HUES64 (cell line): ENCODE results near the gene USP48.
A peak's percentile ranks its signal among the peaks of the same experiment; 100 is the strongest.

ENCODE experiments used
- H3K27ac ChIP-seq: 2 replicates; pipeline ENCODE4 v1.7.0; 2013; ENCODE audit warnings: low read depth, low read length, inconsistent platforms
- H3K27me3 ChIP-seq: 2 replicates; pipeline ENCODE4 v1.6.1; 2013; ENCODE audit warnings: mild to moderate bottlenecking, low read length; ENCODE audit not compliant: insufficient read depth
- H3K36me3 ChIP-seq: 2 replicates; pipeline ENCODE4 v1.6.1; 2013; ENCODE audit warnings: mild to moderate bottlenecking, low read length; ENCODE audit not compliant: insufficient read depth
- H3K4me1 ChIP-seq: 2 replicates; pipeline ENCODE4 v1.6.1; 2013; ENCODE audit warnings: mild to moderate bottlenecking, low read length, moderate library complexity; ENCODE audit not compliant: insufficient read depth
- H3K4me3 ChIP-seq: 2 replicates; pipeline ENCODE4 v1.5.1; 2013; ENCODE audit warnings: mild to moderate bottlenecking, low read length, moderate library complexity
- H3K9ac ChIP-seq: 2 replicates; pipeline ENCODE4 v1.6.1; 2013; ENCODE audit warnings: mild to moderate bottlenecking, low read depth, low read length
- H3K9me3 ChIP-seq: 2 replicates; pipeline ENCODE4 v1.6.1; 2013; ENCODE audit warnings: low read depth, low read length; ENCODE audit not compliant: insufficient read depth
- WGBS: fragments of 150-250, 120-280 bp; methylation state at CpG from one replicate; pipeline ENCODE4 v1.1.7; 2013; ENCODE audit warnings: missing lambda C conversion rate; 5-methylcytosine and 5-hydroxymethylcytosine counted together

The USP48 gene

GRCh38 chr1:21823980-21824702 lies 41.2 kb upstream of the USP48 start:
- no peak overlapping the region for H3K4me3 ChIP-seq
- H3K9ac ChIP-seq: no peak overlapping the region
- no peak overlapping the region for H3K27ac ChIP-seq
- no peaks in the 10 kb centered on the region for H3K27me3 ChIP-seq
- no peaks in the 10 kb centered on the region for H3K4me1 ChIP-seq
- H3K36me3 ChIP-seq: peaks cover 44% of the 10 kb centered on the region
- no peaks in the 10 kb centered on the region for H3K9me3 ChIP-seq
- WGBS: 94% methylated on average over 22 of the region's 22 CpGs

GRCh38 chr1:21823206-21823979 lies 40.4 kb upstream of the USP48 start:
- WGBS: 94% methylated on average over 42 of the region's 44 CpGs

GRCh38 chr1:21822349-21822748 lies 39.4 kb upstream of the USP48 start:
- Histone ChIP-seq H3K27ac (no peak overlapping the region), H3K4me1 (no peaks in the 10 kb centered on the region; the same call in 1 of the 2 replicates), H3K4me3 (no peak overlapping the region), H3K9me3 (no peaks in the 10 kb centered on the region), H3K36me3 (peaks cover 27% of the 10 kb centered on the region), H3K9ac (no peak overlapping the region), H3K27me3 (no peaks in the 10 kb centered on the region)
- 56% methylated on average over 9 of the region's 9 CpGs for WGBS

More at GRCh38 chr1:21823206-21823979, 40.4 kb upstream of the USP48 start:
- H3K36me3 ChIP-seq: peaks cover 37% of the 10 kb centered on the region
- no peaks in the 10 kb centered on the region for H3K27me3 ChIP-seq
- no peak overlapping the region for H3K9ac ChIP-seq
- no peak overlapping the region for H3K4me3 ChIP-seq
- no peaks in the 10 kb centered on the region for H3K9me3 ChIP-seq
- no peaks in the 10 kb centered on the region; the same call in 1 of the 2 replicates for H3K4me1 ChIP-seq
- no peak overlapping the region for H3K27ac ChIP-seq

GRCh38 chr1:21821385-21822019 lies 38.6 kb upstream of the USP48 start:
- Histone ChIP-seq H3K9me3 (no peaks in the 10 kb centered on the region), H3K4me1 (no peaks in the 10 kb centered on the region; the same call in 1 of the 2 replicates), H3K4me3 (no peak overlapping the region), H3K36me3 (peaks cover 21% of the 10 kb centered on the region), H3K27me3 (no peaks in the 10 kb centered on the region), H3K9ac (no peak overlapping the region), H3K27ac (no peak overlapping the region)
- 93% methylated on average over 11 of the region's 11 CpGs for WGBS

- 96% methylated on average over 9 of the region's 9 CpGs for WGBS
Observed at GRCh38 chr1:21820597-21821232, 37.8 kb upstream of the USP48 start.

GRCh38 chr1:21818656-21819055 lies 35.7 kb upstream of the USP48 start:
- no peaks in the 10 kb centered on the region for H3K27me3 ChIP-seq
- H3K36me3 ChIP-seq: peaks cover 5% of the 10 kb centered on the region; the same call in 1 of the 2 replicates
- no peak overlapping the region for H3K4me3 ChIP-seq
- WGBS: 51% methylated on average over 6 of the region's 10 CpGs
- no peak overlapping the region for H3K9ac ChIP-seq
- H3K9me3 ChIP-seq: no peaks in the 10 kb centered on the region
- H3K27ac ChIP-seq: no peak overlapping the region
- H3K4me1 ChIP-seq: no peaks in the 10 kb centered on the region; the same call in 1 of the 2 replicates

More at GRCh38 chr1:21820597-21821232, 37.8 kb upstream of the USP48 start:
- Histone ChIP-seq H3K9me3 (no peaks in the 10 kb centered on the region), H3K4me3 (no peak overlapping the region), H3K36me3 (peaks cover 15% of the 10 kb centered on the region; the same call in 1 of the 2 replicates), H3K9ac (no peak overlapping the region), H3K27me3 (no peaks in the 10 kb centered on the region), H3K4me1 (no peaks in the 10 kb centered on the region; the same call in 1 of the 2 replicates), H3K27ac (no peak overlapping the region)

GRCh38 chr1:21816602-21817302 lies 33.8 kb upstream of the USP48 start:
- Histone ChIP-seq H3K27ac (no peak overlapping the region), H3K9me3 (no peaks in the 10 kb centered on the region), H3K9ac (no peak overlapping the region), H3K36me3 (no peaks in the 10 kb centered on the region), H3K4me1 (no peaks in the 10 kb centered on the region; the same call in 1 of the 2 replicates), H3K4me3 (no peak overlapping the region), H3K27me3 (no peaks in the 10 kb centered on the region)
- 86% methylated on average over 8 of the region's 8 CpGs for WGBS

GRCh38 chr1:21815724-21816321 lies 32.9 kb upstream of the USP48 start:
- no peak overlapping the region for H3K9ac ChIP-seq
- no peaks in the 10 kb centered on the region; the same call in 1 of the 2 replicates for H3K4me1 ChIP-seq
- no peaks in the 10 kb centered on the region for H3K9me3 ChIP-seq
- 93% methylated on average over 12 of the region's 12 CpGs for WGBS
- no peaks in the 10 kb centered on the region for H3K36me3 ChIP-seq
- H3K27ac ChIP-seq: no peak overlapping the region
- H3K4me3 ChIP-seq: no peak overlapping the region
- no peaks in the 10 kb centered on the region for H3K27me3 ChIP-seq

GRCh38 chr1:21814981-21815582 lies 32.1 kb upstream of the USP48 start:
- no peaks in the 10 kb centered on the region for H3K36me3 ChIP-seq
- peak overlapping the region; percentile 69 for H3K4me3 ChIP-seq
- no peak overlapping the region for H3K27ac ChIP-seq
- no peaks in the 10 kb centered on the region for H3K27me3 ChIP-seq
- H3K9me3 ChIP-seq: no peaks in the 10 kb centered on the region
- H3K9ac ChIP-seq: no peak overlapping the region
- H3K4me1 ChIP-seq: no peaks in the 10 kb centered on the region; the same call in 1 of the 2 replicates
- WGBS: 95% methylated on average over 15 of the region's 15 CpGs
